Upper lobe of right lung (tissue), 1 donor: ENCODE data around the gene NCAPG2. TPM values are rescaled to one million over a fixed set of nuclear protein-coding genes. Genes with fewer than 3 reads are reported as not detected.

ENCODE experiments used
- ATAC-seq: fragments of 200-7000 bp; cut with Tn5 transposase; one replicate; pipeline ENCODE4 v1.9.1; 2020; ENCODE audit warnings: mild to moderate bottlenecking, moderate library complexity
- DNase-seq: peaks from one replicate; pipeline ENCODE4 v3.0.0-alpha.2; 2020
- H3K27ac ChIP-seq: fragments of 200-600 bp; one replicate; pipeline ENCODE4 v1.8.0; 2022
- H3K27me3 ChIP-seq: fragments of 200-600 bp; one replicate; pipeline ENCODE4 v1.8.0; 2022; ENCODE audit warnings: mild to moderate bottlenecking
- H3K36me3 ChIP-seq: fragments of 200-600 bp; one replicate; pipeline ENCODE4 v1.8.0; 2022
- H3K4me1 ChIP-seq: fragments of 200-600 bp; one replicate; pipeline ENCODE4 v1.8.0; 2022
- H3K4me3 ChIP-seq: fragments of 200-600 bp; one replicate; pipeline ENCODE4 v1.8.0; 2022; ENCODE audit warnings: mild to moderate bottlenecking
- H3K9me3 ChIP-seq: fragments of 200-600 bp; one replicate; pipeline ENCODE4 v1.8.0; 2022
- intact Hi-C: fragments of 100-400 bp; cut with DNase I; formaldehyde crosslinking; loops from one replicate; pipeline ENCODE4 v1.11.0; 2022
- total RNA-seq: library from RNA; stranded (reverse); fragmentation: NEBNext Ultra II Directional; extraction: Animal tissue kit (Norgen Biotek cat#: 25700); gene quantifications from one replicate; pipeline ENCODE4 v1.2.1, GENCODE V29; 2021
- TF ChIP-seq, protein P1 (sequence below): fragments of 200-600 bp; IDR thresholded peaks from one replicate; pipeline ENCODE4 v1.8.0; 2022; ENCODE audit warnings: antibody characterized with exemption
- donor health status: DM: no; HTN: yes; CAD: no; lungs with severe emphysema.

Gene NCAPG2
- total RNA-seq, 1 donor from 2014 or later = 6.5 TPM

DNA sequence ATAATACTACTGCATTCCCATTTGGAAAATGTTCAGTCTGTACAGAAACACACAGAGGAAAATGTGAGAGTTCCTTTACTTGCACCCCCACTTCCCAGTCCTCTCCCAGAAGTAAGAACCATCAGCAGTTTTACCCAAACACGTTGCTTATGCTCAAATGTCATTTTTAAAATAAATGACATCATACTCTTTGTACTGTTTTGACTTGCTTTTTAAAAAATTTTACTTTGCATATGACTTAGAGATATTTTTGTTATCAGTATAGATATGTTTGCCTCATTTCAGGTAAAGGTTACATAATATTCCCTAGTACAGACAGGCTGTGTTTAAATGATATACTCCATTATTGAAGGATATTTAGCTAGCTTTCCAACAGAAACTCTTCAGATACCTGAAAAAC is 103.5 kb downstream of the NCAPG2 start:
- intact Hi-C loops = no loop called here
- ATAC-seq = no peak

DNA sequence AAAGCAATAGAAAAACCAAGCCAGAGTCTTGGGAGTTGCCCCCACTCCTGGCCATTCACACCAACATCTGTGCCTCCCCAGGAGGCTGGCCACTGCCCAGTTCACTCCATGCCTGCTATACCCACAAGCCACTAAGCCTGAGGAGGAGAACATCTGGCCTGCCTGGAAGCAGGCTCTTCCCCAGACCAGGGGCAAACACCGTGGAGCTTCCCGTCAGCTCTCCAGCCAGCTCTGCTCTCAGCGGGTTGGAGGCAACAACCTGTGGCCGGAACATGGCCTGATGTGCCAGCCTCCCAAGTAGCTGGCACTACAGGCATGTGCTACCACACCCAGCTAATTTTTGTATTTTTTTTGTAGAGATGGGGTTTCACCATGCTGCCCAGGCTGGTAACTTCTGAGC is 107.9 kb downstream of the NCAPG2 start:
- intact Hi-C loops = no loop called here
- TF ChIP-seq, protein P1, sequence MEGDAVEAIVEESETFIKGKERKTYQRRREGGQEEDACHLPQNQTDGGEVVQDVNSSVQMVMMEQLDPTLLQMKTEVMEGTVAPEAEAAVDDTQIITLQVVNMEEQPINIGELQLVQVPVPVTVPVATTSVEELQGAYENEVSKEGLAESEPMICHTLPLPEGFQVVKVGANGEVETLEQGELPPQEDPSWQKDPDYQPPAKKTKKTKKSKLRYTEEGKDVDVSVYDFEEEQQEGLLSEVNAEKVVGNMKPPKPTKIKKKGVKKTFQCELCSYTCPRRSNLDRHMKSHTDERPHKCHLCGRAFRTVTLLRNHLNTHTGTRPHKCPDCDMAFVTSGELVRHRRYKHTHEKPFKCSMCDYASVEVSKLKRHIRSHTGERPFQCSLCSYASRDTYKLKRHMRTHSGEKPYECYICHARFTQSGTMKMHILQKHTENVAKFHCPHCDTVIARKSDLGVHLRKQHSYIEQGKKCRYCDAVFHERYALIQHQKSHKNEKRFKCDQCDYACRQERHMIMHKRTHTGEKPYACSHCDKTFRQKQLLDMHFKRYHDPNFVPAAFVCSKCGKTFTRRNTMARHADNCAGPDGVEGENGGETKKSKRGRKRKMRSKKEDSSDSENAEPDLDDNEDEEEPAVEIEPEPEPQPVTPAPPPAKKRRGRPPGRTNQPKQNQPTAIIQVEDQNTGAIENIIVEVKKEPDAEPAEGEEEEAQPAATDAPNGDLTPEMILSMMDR = no peak
- Histone ChIP-seq H3K4me3 (no peak overlapping the region), H3K27me3 (no peaks in the 10 kb centered on the region), H3K36me3 (no peaks in the 10 kb centered on the region), H3K27ac (no peak overlapping the region), H3K9me3 (no peaks in the 10 kb centered on the region), H3K4me1 (no peaks in the 10 kb centered on the region)
- ATAC-seq = no peak
- DNase-seq = no peak

More for the DNA sequence above, 103.5 kb downstream of the NCAPG2 start:
- H3K4me1 ChIP-seq = no peaks in the 10 kb centered on the region
- TF ChIP-seq, protein P1 = no peak
- H3K27ac ChIP-seq = no peak overlapping the region
- no peak overlapping the region for H3K4me3 ChIP-seq
- H3K9me3 ChIP-seq = no peaks in the 10 kb centered on the region
- no peaks in the 10 kb centered on the region for H3K36me3 ChIP-seq
- no peaks in the 10 kb centered on the region for H3K27me3 ChIP-seq
- no peak for DNase-seq

DNA sequence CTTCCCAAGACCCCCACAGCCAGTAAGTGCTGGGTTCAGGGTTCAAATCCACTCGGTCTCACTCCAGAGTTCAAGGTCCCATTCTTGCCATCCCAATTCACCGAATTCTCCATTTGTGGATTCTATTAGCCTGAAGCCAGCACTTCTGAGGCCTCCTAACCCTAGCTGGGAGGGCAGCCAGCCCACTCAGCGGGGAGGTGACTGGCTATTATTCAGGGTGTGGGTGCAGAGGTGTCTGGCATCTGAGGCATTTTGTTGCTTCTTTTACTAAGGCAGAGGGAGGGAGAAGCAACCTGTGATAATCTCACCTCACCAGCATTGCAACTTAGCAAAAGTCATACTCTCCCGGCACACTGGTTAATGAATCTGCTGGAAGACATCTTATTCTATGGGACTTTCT is 108.3 kb downstream of the NCAPG2 start:
- intact Hi-C loops = no loop called here
- Histone ChIP-seq H3K9me3 (no peaks in the 10 kb centered on the region), H3K27ac (no peak overlapping the region), H3K27me3 (no peaks in the 10 kb centered on the region), H3K4me3 (no peak overlapping the region), H3K36me3 (no peaks in the 10 kb centered on the region), H3K4me1 (no peaks in the 10 kb centered on the region)
- DNase-seq = no peak
- TF ChIP-seq, protein P1 = no peak
- no peak for ATAC-seq

DNA sequence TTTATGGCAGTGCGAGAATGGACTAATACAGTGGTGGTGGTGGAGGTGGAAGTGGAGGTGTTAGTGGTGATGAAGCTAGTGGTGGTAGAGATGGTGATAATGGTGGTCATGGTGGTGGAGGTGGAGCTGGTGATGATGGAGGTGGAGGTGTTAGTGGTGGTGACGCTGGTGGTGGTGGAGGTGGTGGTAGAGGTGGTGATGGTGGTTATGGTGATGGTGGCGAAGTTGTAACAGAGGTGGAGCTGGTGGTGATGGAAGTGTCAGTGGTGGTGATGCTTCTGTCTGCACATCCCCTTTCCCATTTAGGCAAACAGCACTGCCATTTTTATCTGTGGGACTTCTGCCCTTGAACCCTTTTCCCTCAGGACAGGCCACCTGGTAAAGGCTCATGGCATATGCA is 109.5 kb downstream of the NCAPG2 start:
- no peak overlapping the region for H3K27ac ChIP-seq
- peak; percentile 81 for ATAC-seq
- no peaks in the 10 kb centered on the region for H3K9me3 ChIP-seq
- TF ChIP-seq, protein P1 = no peak
- H3K4me3 ChIP-seq = no peak overlapping the region
- intact Hi-C loops = no loop called here
- H3K27me3 ChIP-seq = no peaks in the 10 kb centered on the region
- no peak for DNase-seq
- no peaks in the 10 kb centered on the region for H3K36me3 ChIP-seq
- H3K4me1 ChIP-seq = no peaks in the 10 kb centered on the region

DNA sequence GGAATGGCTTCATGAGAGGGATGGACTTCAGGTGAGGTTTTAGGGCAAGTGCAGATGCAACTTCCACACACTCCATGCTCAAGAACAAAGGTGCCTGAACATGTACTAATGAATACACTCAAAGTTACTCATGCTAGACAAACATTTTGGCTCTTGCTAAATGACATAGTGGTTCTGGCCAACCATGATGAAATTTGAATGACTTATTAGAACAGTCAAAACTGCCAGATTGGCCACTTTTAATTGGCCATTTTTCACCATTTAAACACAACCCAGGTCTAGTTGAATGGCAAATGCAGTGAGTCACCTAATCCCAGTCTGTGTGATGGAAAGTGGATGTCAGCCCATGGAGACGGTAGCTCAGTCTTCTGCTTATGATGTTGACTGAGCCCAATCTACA is 112.1 kb downstream of the NCAPG2 start:
- ATAC-seq = no peak

More for the DNA sequence above, 112.1 kb downstream of the NCAPG2 start:
- no peaks in the 10 kb centered on the region for H3K9me3 ChIP-seq
- TF ChIP-seq, protein P1 = no peak
- no peaks in the 10 kb centered on the region for H3K36me3 ChIP-seq
- no peak overlapping the region for H3K4me3 ChIP-seq
- no peak overlapping the region for H3K27ac ChIP-seq
- H3K4me1 ChIP-seq = no peaks in the 10 kb centered on the region
- intact Hi-C loops = no loop called here
- no peak for DNase-seq
- peaks cover 7% of the 10 kb centered on the region for H3K27me3 ChIP-seq
